Osteoblast (primary cell): ENCODE measurements around the gene ZNF506. TPM values are rescaled to one million over a fixed set of nuclear protein-coding genes. Genes with fewer than 3 reads are reported as not detected.
"Not testable (repeated sequence)": the region's sequence is repeated elsewhere in the genome, so short reads cannot be mapped to it uniquely, and the experiment has no call there.

ENCODE experiments used
- DNase-seq: peaks from one replicate; pipeline ENCODE4 v3.0.0; 2011; ENCODE audit warnings: low spot score, mixed read lengths; ENCODE audit not compliant: insufficient read length; ENCODE audit errors: missing footprints
- H2AFZ ChIP-seq: 2 replicates; pipeline ENCODE4 v1.6.0; 2011; ENCODE audit warnings: mild to moderate bottlenecking, low read length
- H3K27ac ChIP-seq: 2 replicates; pipeline ENCODE4 v1.5.1; 2011; ENCODE audit warnings: mild to moderate bottlenecking, low read depth, low read length, moderate library complexity
- H3K27me3 ChIP-seq: 2 replicates; pipeline ENCODE4 v1.6.0; 2012; ENCODE audit warnings: mild to moderate bottlenecking, control low read depth, inconsistent platforms, low read length, moderate library complexity; ENCODE audit not compliant: insufficient read depth
- H3K36me3 ChIP-seq: 2 replicates; pipeline ENCODE4 v1.5.1; 2011; ENCODE audit warnings: mild to moderate bottlenecking, low read length, control low read depth, moderate library complexity; ENCODE audit not compliant: insufficient read depth
- H3K4me1 ChIP-seq: 2 replicates; pipeline ENCODE4 v1.5.1; 2011; ENCODE audit warnings: mild to moderate bottlenecking, low read length, control low read depth, moderate library complexity; ENCODE audit not compliant: insufficient read depth
- H3K4me2 ChIP-seq: 2 replicates; pipeline ENCODE4 v1.6.0; 2011; ENCODE audit warnings: mild to moderate bottlenecking, low read length; ENCODE audit not compliant: insufficient read depth
- H3K4me3 ChIP-seq: fragments of 200-600 bp; sonication (generic); 3 replicates; pipeline ENCODE4 v1.5.1; 2012; ENCODE audit warnings: mild to moderate bottlenecking, low read length, inconsistent platforms; ENCODE audit not compliant: insufficient read depth
- H3K79me2 ChIP-seq: 2 replicates; pipeline ENCODE4 v1.6.0; 2012; ENCODE audit warnings: mild to moderate bottlenecking, low read length, control low read depth, inconsistent platforms; ENCODE audit not compliant: insufficient read depth
- H3K9me3 ChIP-seq: 2 replicates; pipeline ENCODE4 v1.5.1; 2011; ENCODE audit warnings: low read depth, low read length, control low read depth
- H4K20me1 ChIP-seq: 2 replicates; pipeline ENCODE4 v1.6.0; 2012; ENCODE audit warnings: mild to moderate bottlenecking, low read length, control low read depth; ENCODE audit not compliant: insufficient read depth
- total RNA-seq: library from RNA; depleted of rRNA; stranded (reverse); fragments of >200 nt; gene quantifications from 2 replicates; pipeline ENCODE4 v1.2.3, GENCODE V29; 2012
- TF ChIP-seq, protein P1 (sequence below): IDR thresholded peaks from 2 replicates; pipeline ENCODE4 v1.5.1; 2011; ENCODE audit warnings: mild to moderate bottlenecking, low read depth, low read length, moderate library complexity; ENCODE audit errors: extremely low read depth

The ZNF506 gene
- total RNA-seq, 1 donor: 14.8 TPM

DNA sequence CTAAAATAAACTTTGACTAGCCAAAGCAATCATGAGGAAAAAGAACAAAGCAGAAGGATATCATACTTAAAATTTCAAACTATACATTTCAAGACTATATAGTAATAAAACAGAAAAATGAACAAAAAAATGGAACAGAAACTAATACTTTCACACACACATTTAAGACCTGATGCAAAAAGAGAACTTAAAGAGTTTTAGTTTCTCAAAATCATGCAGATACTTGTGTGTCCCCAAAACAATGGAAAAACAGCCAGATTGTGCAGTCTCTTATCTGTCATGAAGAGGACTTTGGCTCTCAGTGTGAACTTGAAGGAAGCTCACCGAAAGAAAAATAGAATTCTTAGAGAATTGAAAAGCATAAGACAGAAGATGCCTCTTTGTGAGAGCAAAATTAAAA, 16.1 kb downstream of the ZNF506 start:
- H3K9me3 ChIP-seq: no peaks in the 10 kb centered on the region
- peaks cover 29% of the 10 kb centered on the region for H3K79me2 ChIP-seq
- no peak overlapping the region for H3K4me2 ChIP-seq
- TF ChIP-seq, protein P1, sequence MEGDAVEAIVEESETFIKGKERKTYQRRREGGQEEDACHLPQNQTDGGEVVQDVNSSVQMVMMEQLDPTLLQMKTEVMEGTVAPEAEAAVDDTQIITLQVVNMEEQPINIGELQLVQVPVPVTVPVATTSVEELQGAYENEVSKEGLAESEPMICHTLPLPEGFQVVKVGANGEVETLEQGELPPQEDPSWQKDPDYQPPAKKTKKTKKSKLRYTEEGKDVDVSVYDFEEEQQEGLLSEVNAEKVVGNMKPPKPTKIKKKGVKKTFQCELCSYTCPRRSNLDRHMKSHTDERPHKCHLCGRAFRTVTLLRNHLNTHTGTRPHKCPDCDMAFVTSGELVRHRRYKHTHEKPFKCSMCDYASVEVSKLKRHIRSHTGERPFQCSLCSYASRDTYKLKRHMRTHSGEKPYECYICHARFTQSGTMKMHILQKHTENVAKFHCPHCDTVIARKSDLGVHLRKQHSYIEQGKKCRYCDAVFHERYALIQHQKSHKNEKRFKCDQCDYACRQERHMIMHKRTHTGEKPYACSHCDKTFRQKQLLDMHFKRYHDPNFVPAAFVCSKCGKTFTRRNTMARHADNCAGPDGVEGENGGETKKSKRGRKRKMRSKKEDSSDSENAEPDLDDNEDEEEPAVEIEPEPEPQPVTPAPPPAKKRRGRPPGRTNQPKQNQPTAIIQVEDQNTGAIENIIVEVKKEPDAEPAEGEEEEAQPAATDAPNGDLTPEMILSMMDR: no peak
- no peaks in the 10 kb centered on the region for H3K4me1 ChIP-seq
- H2AFZ ChIP-seq: no peak overlapping the region
- no peak overlapping the region for H3K27ac ChIP-seq
- peaks cover 6% of the 10 kb centered on the region for H4K20me1 ChIP-seq
- H3K27me3 ChIP-seq: no peaks in the 10 kb centered on the region
- H3K36me3 ChIP-seq: peaks cover 30% of the 10 kb centered on the region
- DNase-seq: no peak
- no peak overlapping the region for H3K4me3 ChIP-seq

GRCh38 chr19:19788015-19788414, 33.5 kb downstream of the ZNF506 start:
- no peaks in the 10 kb centered on the region for H3K4me1 ChIP-seq
- TF ChIP-seq, protein P1: no peak
- no peak overlapping the region for H2AFZ ChIP-seq
- H3K27me3 ChIP-seq: no peaks in the 10 kb centered on the region
- H3K4me2 ChIP-seq: no peak overlapping the region
- no peak overlapping the region for H3K4me3 ChIP-seq
- no peaks in the 10 kb centered on the region for H3K9me3 ChIP-seq
- DNase-seq: no peak
- H3K79me2 ChIP-seq: peaks cover 5% of the 10 kb centered on the region
- peaks cover 35% of the 10 kb centered on the region for H3K36me3 ChIP-seq
- no peaks in the 10 kb centered on the region for H4K20me1 ChIP-seq
- no peak overlapping the region for H3K27ac ChIP-seq

GRCh38 chr19:19785476-19785875, 36.1 kb downstream of the ZNF506 start:
- H2AFZ ChIP-seq, H3K4me1 ChIP-seq, H3K4me2 ChIP-seq, H3K9me3 ChIP-seq, H4K20me1 ChIP-seq, H3K27ac ChIP-seq, H3K79me2 ChIP-seq, H3K27me3 ChIP-seq, H3K4me3 ChIP-seq, DNase-seq: not testable (repeated sequence)
- H3K36me3 ChIP-seq: peaks cover 22% of the 10 kb centered on the region

GRCh38 chr19:19782783-19783182, 38.8 kb downstream of the ZNF506 start:
- TF ChIP-seq, protein P1: no peak
- H3K36me3 ChIP-seq: peaks cover 9% of the 10 kb centered on the region
- H2AFZ ChIP-seq: no peak overlapping the region
- H3K4me1 ChIP-seq: peaks cover under 1% of the 10 kb centered on the region
- DNase-seq: no peak
- no peak overlapping the region for H3K27ac ChIP-seq
- no peak overlapping the region for H3K4me3 ChIP-seq
- H3K27me3 ChIP-seq: no peaks in the 10 kb centered on the region
- H4K20me1 ChIP-seq: no peaks in the 10 kb centered on the region
- peaks cover 13% of the 10 kb centered on the region for H3K79me2 ChIP-seq
- no peak overlapping the region for H3K4me2 ChIP-seq
- no peaks in the 10 kb centered on the region for H3K9me3 ChIP-seq

GRCh38 chr19:19781791-19782190, 39.8 kb downstream of the ZNF506 start:
- DNase-seq, H2AFZ ChIP-seq, H3K27ac ChIP-seq, H3K4me1 ChIP-seq, H4K20me1 ChIP-seq, H3K4me2 ChIP-seq, H3K36me3 ChIP-seq, H3K4me3 ChIP-seq, H3K27me3 ChIP-seq, H3K9me3 ChIP-seq: not testable (repeated sequence)
- H3K79me2 ChIP-seq: peaks cover 20% of the 10 kb centered on the region
